ENCODE data around the gene KIAA1755. TPM values are rescaled to one million over a fixed set of nuclear protein-coding genes. Genes with fewer than 3 reads are reported as not detected.
A peak's percentile ranks its signal among the peaks of the same experiment; 100 is the strongest.

KIAA1755 gene
- total RNA-seq, 6 experiments from 2014 or later = 0.06 to 2.7 (median 1.5) TPM

DNA sequence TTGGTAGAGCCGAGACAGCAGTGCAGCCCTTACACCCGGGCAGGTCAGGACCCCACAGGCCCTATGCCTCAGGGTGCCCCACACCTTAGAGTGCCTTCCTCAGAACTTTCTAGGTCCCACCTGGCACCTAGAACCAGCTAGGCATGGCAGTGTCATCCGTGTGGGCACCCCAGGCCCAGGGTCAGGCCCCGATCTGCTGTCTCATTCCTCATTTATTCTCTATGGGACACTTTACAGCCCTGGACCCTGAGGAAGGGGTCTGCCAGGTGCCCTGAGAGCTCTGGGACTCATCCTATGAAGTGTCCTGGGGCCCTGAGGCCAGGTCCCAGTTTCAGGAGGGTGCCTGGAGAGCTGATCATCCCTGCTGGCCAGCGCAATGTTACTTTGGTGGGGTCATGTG lies 35.3 kb upstream of the KIAA1755 start:
- TF ChIP-seq POLR2A (IDR thresholded peaks at IDR 0.05) (no peak), CTCF (IDR thresholded peaks at IDR 0.05) (no peak)

GRCh38 chr20:38294076-38294591 lies 33.6 kb upstream of the KIAA1755 start:
- DNase-seq = no peak
- no peaks in the 10 kb centered on the region for H3K27me3 ChIP-seq
- no peaks in the 10 kb centered on the region for H3K9me3 ChIP-seq
- no peak for TF ChIP-seq POLR2A (IDR thresholded peaks at IDR 0.05)
- TF ChIP-seq CTCF (IDR thresholded peaks at IDR 0.05) = no peak
- no peak overlapping the region for H3K27ac ChIP-seq
- no peak for ATAC-seq
- H3K36me3 ChIP-seq = no peaks in the 10 kb centered on the region
- intact Hi-C loops (cut with DNase I) = no loop called here
- peaks cover 0 to 30% (median 3%) of the 10 kb centered on the region in 4 donors for H3K4me1 ChIP-seq
- no peak overlapping the region for H3K4me3 ChIP-seq
- 86% methylated on average over 2 of the region's 11 CpGs for WGBS (ENCODE audit: insufficient coverage, low coverage, low lambda C conversion rate, missing lambda C conversion rate)

More for the DNA sequence above, 35.3 kb upstream of the KIAA1755 start:
- ATAC-seq (no peak), DNase-seq (no peak)
- intact Hi-C loops (cut with DNase I) = no loop called here
- Histone ChIP-seq H3K27ac (no peak overlapping the region), H3K9me3 (no peaks in the 10 kb centered on the region), H3K4me3 (no peak overlapping the region), H3K4me1 (peaks cover 0 to 28% (median 3%) of the 10 kb centered on the region in 4 donors), H3K36me3 (no peaks in the 10 kb centered on the region), H3K27me3 (no peaks in the 10 kb centered on the region)
- WGBS (ENCODE audit: insufficient coverage, low coverage, low lambda C conversion rate, missing lambda C conversion rate) = no CpG with 5 or more reads among the region's 5 CpGs

DNA sequence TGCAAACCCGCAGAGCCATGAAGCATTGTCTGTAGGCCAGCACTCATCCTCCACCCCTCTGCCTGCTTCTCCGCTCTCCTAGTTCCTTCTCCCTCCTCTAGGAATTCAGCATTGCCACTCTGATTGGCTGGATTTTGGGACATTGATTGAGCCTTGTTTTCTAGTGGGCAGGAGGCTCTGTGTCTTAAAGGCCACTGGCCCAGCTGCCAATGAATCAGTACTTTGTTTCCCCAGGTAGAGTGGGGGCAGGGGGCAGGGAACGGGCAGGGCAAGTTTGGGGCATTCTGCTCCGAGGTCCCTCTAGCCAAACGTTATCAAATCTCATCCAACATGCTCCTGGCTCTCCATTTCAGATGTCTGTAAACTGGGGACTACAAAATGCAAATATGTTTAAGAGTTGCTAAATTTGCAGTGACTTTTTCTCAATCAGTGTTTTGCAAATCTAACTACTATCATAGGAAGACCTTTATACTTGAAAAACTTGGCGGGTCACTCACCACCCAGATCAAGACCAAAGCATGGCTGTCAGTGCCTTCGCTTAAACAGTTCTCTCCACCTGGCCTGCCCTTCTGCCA lies 33.0 kb upstream of the KIAA1755 start:
- no peaks in the 10 kb centered on the region for H3K36me3 ChIP-seq
- no peaks in the 10 kb centered on the region for H3K9me3 ChIP-seq
- H3K27me3 ChIP-seq = no peaks in the 10 kb centered on the region
- peak; percentile 30 to 65 (median 38) for ATAC-seq
- peaks cover 0 to 30% (median 3%) of the 10 kb centered on the region in 4 donors for H3K4me1 ChIP-seq
- intact Hi-C loops (cut with DNase I) = no loop called here
- peak in 1 of 3 donors; percentile 84 for DNase-seq
- 30% methylated on average over 6 of the region's 7 CpGs for WGBS (ENCODE audit: insufficient coverage, low coverage, low lambda C conversion rate, missing lambda C conversion rate)
- no peak overlapping the region for H3K27ac ChIP-seq
- TF ChIP-seq CTCF (IDR thresholded peaks at IDR 0.05) = no peak
- no peak for TF ChIP-seq POLR2A (IDR thresholded peaks at IDR 0.05)
- no peak overlapping the region for H3K4me3 ChIP-seq

- H3K9me3 ChIP-seq = no peaks in the 10 kb centered on the region
- 63% methylated on average over 1 of the region's 3 CpGs for WGBS (ENCODE audit: insufficient coverage, low coverage, low lambda C conversion rate, missing lambda C conversion rate)
- no peaks in the 10 kb centered on the region for H3K36me3 ChIP-seq
- ATAC-seq (no peak), DNase-seq (no peak)
- H3K4me1 ChIP-seq = peaks cover 0 to 30% (median 3%) of the 10 kb centered on the region in 4 donors
- TF ChIP-seq POLR2A (IDR thresholded peaks at IDR 0.05) (no peak), CTCF (IDR thresholded peaks at IDR 0.05) (no peak)
- no peak overlapping the region for H3K4me3 ChIP-seq
- no peak overlapping the region for H3K27ac ChIP-seq
- H3K27me3 ChIP-seq = no peaks in the 10 kb centered on the region
- intact Hi-C loops (cut with DNase I) = no loop called here
Measured at GRCh38 chr20:38291966-38292365, 31.4 kb upstream of the KIAA1755 start.
